GM19351 (cell line): ENCODE data around the gene SLC26A2.

Experiments
- ATAC-seq: cut with Tn5 transposase; IDR thresholded peaks from one replicate; pipeline ENCODE4 v1.9.1; 2021; ENCODE audit warnings: mild to moderate bottlenecking, moderate library complexity; ENCODE audit not compliant: unreplicated experiment

The SLC26A2 gene

DNA sequence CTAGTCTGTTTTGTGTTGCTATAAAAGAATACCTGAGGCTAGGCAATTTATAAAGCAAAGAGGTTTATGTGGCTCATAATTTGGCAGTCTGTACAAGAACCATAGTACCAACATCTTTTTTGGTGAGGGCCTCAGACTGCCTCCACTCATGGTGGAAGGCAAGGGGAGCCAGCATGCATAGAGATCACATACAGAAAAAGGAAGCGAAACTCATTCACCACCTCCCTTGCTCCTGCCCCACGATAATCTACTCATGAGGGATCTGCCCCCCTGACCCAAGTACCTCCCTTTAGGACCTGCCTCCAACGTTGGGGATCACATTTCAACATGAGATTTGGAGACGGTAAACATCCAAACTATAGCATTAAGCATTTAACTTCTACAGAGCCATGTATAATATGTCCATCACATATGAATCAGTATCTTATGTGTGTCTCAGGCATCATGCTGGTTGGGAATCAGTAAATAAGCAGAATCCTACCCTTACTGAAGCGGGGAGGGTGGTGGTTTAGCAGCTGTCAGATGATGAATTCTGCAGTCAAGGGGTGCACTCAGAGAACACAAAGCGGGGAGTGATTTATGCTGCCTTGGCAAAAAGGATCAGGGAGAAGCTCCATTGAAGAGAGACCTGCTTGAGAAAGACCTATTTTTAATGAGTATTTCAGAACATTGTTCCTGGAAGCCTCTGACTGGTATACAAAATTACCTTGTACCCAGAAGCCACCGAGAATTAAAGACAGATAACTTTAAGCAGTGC is 74.8 kb downstream of the SLC26A2 start:
- ATAC-seq = peak; percentile 99

DNA sequence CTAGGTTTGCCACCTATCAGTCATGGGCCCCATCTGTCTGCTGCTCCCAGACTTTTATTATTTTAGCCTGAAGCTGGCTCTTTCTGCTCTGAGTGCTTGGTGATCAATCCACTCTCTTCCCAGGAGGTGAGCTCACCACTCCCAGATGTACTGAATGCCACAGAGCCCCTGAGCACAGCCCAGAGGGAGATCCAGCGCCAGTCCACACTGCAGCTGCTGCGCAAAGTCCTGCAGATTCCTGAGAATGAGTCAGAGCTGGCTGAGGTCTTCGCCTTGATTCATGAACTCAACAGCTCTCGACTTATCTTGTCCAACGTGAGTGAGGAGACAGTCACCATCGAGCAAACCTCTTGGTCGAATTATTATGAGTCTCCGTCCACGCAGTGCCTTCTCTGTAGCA is 76.0 kb downstream of the SLC26A2 start:
- ATAC-seq = no peak
